Smooth muscle cell (in vitro differentiated cells): ENCODE results near the gene SNX22. TPM values are rescaled to one million over a fixed set of nuclear protein-coding genes. Genes with fewer than 3 reads are reported as not detected.

Experiments
- DNase-seq: peaks from one replicate; lab custom pipeline; 2025; ENCODE audit not compliant: unreplicated experiment; lab: John Stamatoyannopoulos, UW
- H2AFZ ChIP-seq: fragments of 200-600 bp; sonication (generic); 2 replicates; pipeline ENCODE4 v1.6.0; 2016; ENCODE audit warnings: antibody characterized with exemption, low read depth, mild to moderate bottlenecking
- H3F3A ChIP-seq: fragments of 200-600 bp; sonication (generic); 2 replicates; pipeline ENCODE4 v1.6.0; 2017; ENCODE audit warnings: antibody characterized with exemption, low read depth
- H3K27ac ChIP-seq: fragments of 200-600 bp; sonication (generic); 2 replicates; pipeline ENCODE4 v1.5.1; 2016; ENCODE audit warnings: low read depth, mild to moderate bottlenecking
- H3K27me3 ChIP-seq: fragments of 200-600 bp; sonication (generic); 2 replicates; pipeline ENCODE4 v1.6.1; 2016; ENCODE audit warnings: low read depth, mild to moderate bottlenecking
- H3K36me3 ChIP-seq: fragments of 200-600 bp; sonication (generic); 2 replicates; pipeline ENCODE4 v1.5.1; 2016; ENCODE audit warnings: low read depth
- H3K4me1 ChIP-seq: fragments of 200-600 bp; sonication (generic); 2 replicates; pipeline ENCODE4 v1.5.1; 2016; ENCODE audit warnings: low read depth
- H3K4me2 ChIP-seq: fragments of 200-600 bp; sonication (generic); 2 replicates; pipeline ENCODE4 v1.6.0; 2016; ENCODE audit warnings: mild to moderate bottlenecking
- H3K4me3 ChIP-seq: fragments of 200-600 bp; sonication (generic); 2 replicates; pipeline ENCODE4 v1.5.1; 2016; ENCODE audit warnings: mild to moderate bottlenecking
- H3K79me2 ChIP-seq: fragments of 200-600 bp; sonication (generic); 2 replicates; pipeline ENCODE4 v1.6.0; 2016; ENCODE audit warnings: low read depth, mild to moderate bottlenecking
- H3K9ac ChIP-seq: fragments of 200-600 bp; sonication (generic); 2 replicates; pipeline ENCODE4 v1.6.0; 2016; ENCODE audit warnings: low read depth
- H3K9me3 ChIP-seq: fragments of 200-600 bp; sonication (generic); replicated peaks from 2 replicates; pipeline ENCODE4 v1.5.1; 2016; ENCODE audit warnings: low read depth
- H4K20me1 ChIP-seq: fragments of 200-600 bp; sonication (generic); 2 replicates; pipeline ENCODE4 v1.6.0; 2016; ENCODE audit warnings: low read depth
- CTCF ChIP-seq: fragments of 200-600 bp; sonication (generic); IDR thresholded peaks from 2 replicates; pipeline ENCODE4 v1.5.1; 2017; ENCODE audit warnings: borderline replicate concordance, mild to moderate bottlenecking, antibody characterized with exemption; ENCODE audit not compliant: insufficient read depth, poor library complexity, severe bottlenecking
- WGBS: methylation state at CpG from one replicate; pipeline ENCODE4 v1.1.7; 2016; ENCODE audit warnings: low lambda C conversion rate; 5-methylcytosine and 5-hydroxymethylcytosine counted together
- polyA plus RNA-seq: library from polyadenylated mRNA; unstranded; fragments of >200 nt; fragmentation: Nextera tagmentation; extraction: Ambion mirVana; gene quantifications from 2 replicates; pipeline ENCODE4 v1.2.1, GENCODE V29; 2016
- total RNA-seq: library from RNA; depleted of rRNA; stranded (reverse); fragments of >200 nt; gene quantifications from 2 replicates; pipeline ENCODE4 v1.2.3, GENCODE V29; 2014

SNX22 gene
- 0.67 TPM in 1 of 2 replicates, not detected in the other for total RNA-seq
- 1.8 and 1.9 TPM in 2 replicates for polyA plus RNA-seq

GRCh38 chr15:64151727-64152506 is at the start of gene SNX22:
SNX22 (plus strand) TSS chr15:64151731; CDS start chr15:64151776, 45 bp downstream.
- no peaks in the 10 kb centered on the region for H3K36me3 ChIP-seq
- H3K4me3 ChIP-seq, result peak within 1 kb of the TSS; percentile 55
- no peaks in the 10 kb centered on the region for H3K9me3 ChIP-seq
- H3K4me2 ChIP-seq, result peak within 1 kb of the TSS; percentile 94
- peaks cover 7% of the 10 kb centered on the region for H3K4me1 ChIP-seq
- H3K9ac ChIP-seq, result no peak within 1 kb of the TSS
- no peak for DNase-seq
- WGBS, result 1% methylated on average over 56 of the region's 83 CpGs
- H3F3A ChIP-seq, result peaks cover 34% of the 10 kb centered on the region
- TF ChIP-seq CTCF, result no peak
- H4K20me1 ChIP-seq, result peaks cover 42% of the 10 kb centered on the region
- H3K27me3 ChIP-seq, result peaks cover 22% of the 10 kb centered on the region
- H2AFZ ChIP-seq, result no peak within 1 kb of the TSS
- no peaks in the 10 kb centered on the region for H3K79me2 ChIP-seq
- no peak within 1 kb of the TSS for H3K27ac ChIP-seq

GRCh38 chr15:64102497-64102896 is 49.0 kb upstream of the SNX22 start:
- Histone ChIP-seq H3K4me3 (no peak overlapping the region), H3F3A (no peaks in the 10 kb centered on the region), H3K9me3 (no peaks in the 10 kb centered on the region), H3K27me3 (no peaks in the 10 kb centered on the region), H3K36me3 (no peaks in the 10 kb centered on the region), H3K79me2 (peaks cover 93% of the 10 kb centered on the region), H3K27ac (no peak overlapping the region), H2AFZ (no peak overlapping the region), H3K4me1 (peaks cover 4% of the 10 kb centered on the region), H3K9ac (no peak overlapping the region), H3K4me2 (no peak overlapping the region), H4K20me1 (peaks cover 100% of the 10 kb centered on the region)
- no peak for TF ChIP-seq CTCF
- DNase-seq, result no peak
- 99% methylated on average over 2 of the region's 2 CpGs for WGBS

- Histone ChIP-seq H3F3A (no peaks in the 10 kb centered on the region), H4K20me1 (peaks cover 100% of the 10 kb centered on the region), H3K79me2 (peaks cover 92% of the 10 kb centered on the region), H3K4me1 (no peaks in the 10 kb centered on the region), H3K36me3 (no peaks in the 10 kb centered on the region), H3K27ac (no peak overlapping the region), H2AFZ (no peak overlapping the region), H3K9me3 (no peaks in the 10 kb centered on the region), H3K4me3 (no peak overlapping the region), H3K27me3 (no peaks in the 10 kb centered on the region), H3K4me2 (peak overlapping the region; percentile 38), H3K9ac (no peak overlapping the region)
- DNase-seq, result no peak
- 80% methylated on average over 9 of the region's 9 CpGs for WGBS
- TF ChIP-seq CTCF, result no peak
These were observed 46.3 kb upstream of the SNX22 start for GRCh38 chr15:64105113-64105704.
